Measurements from ENCODE around the gene PLA2G6.

The PLA2G6 gene

DNA sequence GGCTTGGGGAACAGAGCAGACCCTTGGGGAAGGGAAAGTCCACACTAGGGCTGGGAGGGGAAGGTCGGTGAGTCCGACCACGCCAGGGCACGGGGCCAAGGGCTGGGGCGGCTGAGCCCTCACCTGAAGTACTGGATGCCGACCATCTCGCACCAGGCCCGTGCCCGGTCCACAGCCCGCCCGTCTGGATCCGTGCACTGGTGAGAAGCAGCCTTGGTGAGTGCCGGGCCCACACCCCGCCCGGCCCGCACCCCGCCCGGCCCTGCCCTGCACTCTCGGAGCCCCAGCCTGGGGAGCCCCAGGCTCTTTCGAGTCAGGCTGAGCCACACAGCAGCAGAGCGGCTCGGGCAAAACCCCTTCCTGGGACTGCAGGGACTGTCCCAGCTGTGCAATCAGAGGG lies 69.2 kb downstream of the PLA2G6 start:
- DNase-seq (ENCODE audit: low read depth) = peak; percentile 45
- no peak overlapping the region for H3K4me3 ChIP-seq (ENCODE audit: low read length)
- TF ChIP-seq, protein P1, sequence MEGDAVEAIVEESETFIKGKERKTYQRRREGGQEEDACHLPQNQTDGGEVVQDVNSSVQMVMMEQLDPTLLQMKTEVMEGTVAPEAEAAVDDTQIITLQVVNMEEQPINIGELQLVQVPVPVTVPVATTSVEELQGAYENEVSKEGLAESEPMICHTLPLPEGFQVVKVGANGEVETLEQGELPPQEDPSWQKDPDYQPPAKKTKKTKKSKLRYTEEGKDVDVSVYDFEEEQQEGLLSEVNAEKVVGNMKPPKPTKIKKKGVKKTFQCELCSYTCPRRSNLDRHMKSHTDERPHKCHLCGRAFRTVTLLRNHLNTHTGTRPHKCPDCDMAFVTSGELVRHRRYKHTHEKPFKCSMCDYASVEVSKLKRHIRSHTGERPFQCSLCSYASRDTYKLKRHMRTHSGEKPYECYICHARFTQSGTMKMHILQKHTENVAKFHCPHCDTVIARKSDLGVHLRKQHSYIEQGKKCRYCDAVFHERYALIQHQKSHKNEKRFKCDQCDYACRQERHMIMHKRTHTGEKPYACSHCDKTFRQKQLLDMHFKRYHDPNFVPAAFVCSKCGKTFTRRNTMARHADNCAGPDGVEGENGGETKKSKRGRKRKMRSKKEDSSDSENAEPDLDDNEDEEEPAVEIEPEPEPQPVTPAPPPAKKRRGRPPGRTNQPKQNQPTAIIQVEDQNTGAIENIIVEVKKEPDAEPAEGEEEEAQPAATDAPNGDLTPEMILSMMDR (IDR thresholded peaks at IDR 0.05; ENCODE audit: insufficient read depth, low read depth, low read length, missing control alignments) = no peak

DNA sequence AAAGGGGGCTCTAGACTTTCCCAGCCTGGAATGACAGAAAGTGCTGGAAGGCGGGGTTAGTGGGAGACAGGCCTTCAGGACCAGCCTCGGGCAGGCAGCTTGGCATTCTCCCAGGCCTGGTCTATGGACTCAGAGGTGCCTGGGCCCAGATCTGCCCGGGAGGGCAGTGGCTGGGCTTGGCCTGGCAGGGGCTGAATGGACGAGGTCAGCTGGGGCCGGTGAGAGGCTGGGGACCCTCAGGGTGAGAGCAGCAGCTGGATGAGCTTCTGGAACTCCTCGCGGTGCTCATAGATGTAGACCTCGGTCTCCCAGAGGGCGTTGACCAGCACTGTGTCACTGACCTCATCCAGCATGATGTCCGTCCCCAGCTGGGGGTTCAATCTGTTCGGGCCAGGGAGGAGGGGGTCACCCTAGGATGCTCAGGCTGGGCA lies 69.7 kb downstream of the PLA2G6 start:
- TF ChIP-seq, protein P1 (IDR thresholded peaks at IDR 0.05; ENCODE audit: insufficient read depth, low read depth, low read length, missing control alignments) = no peak
- H3K4me3 ChIP-seq (ENCODE audit: low read length) = no peak overlapping the region
- DNase-seq (ENCODE audit: low read depth) = no peak

DNA sequence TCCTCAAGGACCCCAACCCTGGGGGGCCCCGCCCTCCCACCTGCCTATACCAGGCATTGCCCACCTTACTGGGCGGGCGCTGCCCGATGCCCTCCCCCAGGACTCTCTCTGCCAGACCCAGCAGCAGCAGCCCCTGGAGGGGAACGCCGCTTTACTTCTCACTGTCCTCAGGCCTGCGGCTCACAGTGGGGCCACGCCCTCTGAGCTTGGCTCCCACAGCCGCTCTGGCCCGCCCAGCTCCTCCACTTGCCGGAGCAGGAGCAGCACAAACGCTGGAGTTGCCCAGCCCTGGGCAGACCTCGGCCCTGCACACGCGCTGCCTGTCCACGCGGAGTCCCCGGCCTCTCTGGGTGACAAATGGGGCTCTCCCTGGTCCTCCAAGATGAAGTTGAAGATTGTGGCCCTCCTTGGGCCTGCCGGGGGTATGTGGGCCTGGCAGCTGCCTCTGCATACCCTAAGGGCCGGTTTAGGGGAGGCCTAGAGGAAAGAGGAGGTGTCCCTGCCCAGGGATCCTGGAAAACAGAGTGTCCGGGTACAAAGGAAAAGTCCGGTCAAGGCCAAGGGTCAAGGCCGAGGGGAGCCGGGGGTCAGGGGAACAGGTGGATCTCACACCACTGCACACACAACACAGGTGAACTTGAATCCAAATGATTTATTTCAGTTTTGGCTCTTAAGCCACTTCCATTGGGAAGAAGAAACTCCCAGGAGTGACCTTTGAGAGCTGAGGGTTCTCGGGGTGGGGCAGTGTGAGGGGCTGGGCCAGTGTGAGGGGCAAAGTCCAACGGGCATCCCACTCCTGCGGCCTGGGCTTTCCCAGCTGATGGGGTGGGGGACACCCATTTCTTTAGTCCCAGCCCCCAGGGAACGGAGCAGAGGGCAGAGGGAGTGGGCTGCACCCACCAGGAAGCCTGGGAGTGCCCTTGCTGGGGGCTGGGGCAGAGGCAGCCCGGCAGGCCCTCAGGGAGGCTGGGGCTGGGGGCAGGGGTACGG lies 70.5 kb downstream of the PLA2G6 start:
- TF ChIP-seq, protein P1 (IDR thresholded peaks at IDR 0.05; ENCODE audit: insufficient read depth, low read depth, low read length, missing control alignments) = no peak
- H3K4me3 ChIP-seq (ENCODE audit: low read length) = no peak overlapping the region
- peak; percentile 36 for DNase-seq (ENCODE audit: low read depth)

DNA sequence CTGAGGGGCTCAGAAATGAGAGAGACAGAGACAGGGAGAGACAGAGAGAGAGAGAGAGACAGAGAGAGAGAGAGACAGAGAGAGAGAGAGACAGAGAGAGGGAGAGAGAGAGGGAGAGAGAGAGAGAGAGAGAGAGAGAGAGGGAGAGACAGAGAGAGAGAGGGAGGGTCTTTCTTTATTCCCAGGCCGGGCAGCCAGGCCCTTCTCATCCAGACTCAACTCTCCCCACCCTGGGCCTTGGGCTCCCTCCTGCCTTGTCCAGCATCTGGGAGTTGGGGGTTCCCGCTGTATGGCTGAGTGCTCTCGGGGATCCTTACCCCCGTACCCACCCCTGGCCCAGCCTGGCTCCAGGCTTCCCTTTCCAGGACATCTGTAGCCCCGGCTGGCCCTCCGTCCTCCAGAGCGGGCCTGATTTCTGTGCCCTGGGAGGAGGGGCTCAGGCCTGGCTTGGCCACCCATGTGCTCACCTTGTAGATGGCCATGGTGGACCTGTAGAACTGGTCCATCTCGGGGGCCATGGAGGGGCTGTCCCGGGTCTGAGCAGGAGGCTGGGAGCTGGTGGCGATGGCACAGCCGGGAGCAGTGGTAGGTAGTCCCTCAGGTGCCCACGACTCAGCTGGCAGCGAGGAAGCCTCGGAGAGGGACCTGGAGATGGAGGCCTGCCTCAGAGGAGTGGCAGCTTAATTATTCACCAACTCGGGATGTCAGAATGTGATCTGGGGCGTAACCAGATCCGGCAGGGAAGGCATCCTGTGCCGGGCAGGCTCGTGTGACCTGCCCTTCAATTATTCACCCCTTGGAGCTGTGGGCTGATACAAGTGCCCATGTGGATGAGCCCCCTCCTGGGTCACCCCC lies 71.4 kb downstream of the PLA2G6 start, which contains the start of gene BAIAP2L2:
TSS of gene BAIAP2L2 (minus strand) at position 677 of the 855 bp plus-strand sequence. CDS start at position 518, 159 bp downstream.
- H3K4me3 ChIP-seq (ENCODE audit: low read length) = no peak within 1 kb of the TSS
- DNase-seq (ENCODE audit: low read depth) = peak; percentile 45
- TF ChIP-seq, protein P1 (IDR thresholded peaks at IDR 0.05; ENCODE audit: insufficient read depth, low read depth, low read length, missing control alignments) = no peak

DNA sequence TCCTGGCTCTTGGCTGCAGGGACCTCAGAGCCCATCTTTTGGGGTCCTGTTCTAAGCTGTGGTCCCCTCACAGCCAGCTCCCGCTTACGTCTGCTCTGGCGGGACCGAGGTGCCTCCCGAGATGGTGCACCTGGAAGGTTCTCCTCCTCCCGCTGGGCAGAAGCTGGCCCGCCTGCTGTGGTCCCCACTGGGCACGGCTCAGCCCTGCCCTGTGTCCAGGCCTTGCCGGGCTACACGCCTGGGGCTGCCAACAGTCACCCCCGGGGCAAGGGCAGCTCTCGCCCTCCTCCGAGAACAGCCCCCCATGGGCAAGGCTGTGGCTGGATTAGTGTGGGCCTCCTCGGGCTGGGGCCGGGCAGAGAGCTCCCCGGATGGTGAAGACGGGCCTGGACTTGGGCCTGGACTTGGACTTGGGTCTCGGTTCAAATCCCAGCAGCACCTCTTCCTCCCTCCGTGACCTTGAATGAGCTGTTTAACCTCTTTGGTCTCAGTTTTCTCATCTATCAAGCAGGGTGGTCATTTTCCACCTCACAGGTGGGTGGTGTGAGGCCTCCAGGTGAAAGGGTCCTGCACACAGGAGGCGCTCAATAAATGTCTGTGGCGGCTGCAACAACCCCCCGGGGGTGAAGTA lies 72.1 kb downstream of the PLA2G6 start:
- H3K4me3 ChIP-seq (ENCODE audit: low read length) = no peak overlapping the region
- DNase-seq (ENCODE audit: low read depth) = no peak
- TF ChIP-seq, protein P1 (IDR thresholded peaks at IDR 0.05; ENCODE audit: insufficient read depth, low read depth, low read length, missing control alignments) = no peak

DNA sequence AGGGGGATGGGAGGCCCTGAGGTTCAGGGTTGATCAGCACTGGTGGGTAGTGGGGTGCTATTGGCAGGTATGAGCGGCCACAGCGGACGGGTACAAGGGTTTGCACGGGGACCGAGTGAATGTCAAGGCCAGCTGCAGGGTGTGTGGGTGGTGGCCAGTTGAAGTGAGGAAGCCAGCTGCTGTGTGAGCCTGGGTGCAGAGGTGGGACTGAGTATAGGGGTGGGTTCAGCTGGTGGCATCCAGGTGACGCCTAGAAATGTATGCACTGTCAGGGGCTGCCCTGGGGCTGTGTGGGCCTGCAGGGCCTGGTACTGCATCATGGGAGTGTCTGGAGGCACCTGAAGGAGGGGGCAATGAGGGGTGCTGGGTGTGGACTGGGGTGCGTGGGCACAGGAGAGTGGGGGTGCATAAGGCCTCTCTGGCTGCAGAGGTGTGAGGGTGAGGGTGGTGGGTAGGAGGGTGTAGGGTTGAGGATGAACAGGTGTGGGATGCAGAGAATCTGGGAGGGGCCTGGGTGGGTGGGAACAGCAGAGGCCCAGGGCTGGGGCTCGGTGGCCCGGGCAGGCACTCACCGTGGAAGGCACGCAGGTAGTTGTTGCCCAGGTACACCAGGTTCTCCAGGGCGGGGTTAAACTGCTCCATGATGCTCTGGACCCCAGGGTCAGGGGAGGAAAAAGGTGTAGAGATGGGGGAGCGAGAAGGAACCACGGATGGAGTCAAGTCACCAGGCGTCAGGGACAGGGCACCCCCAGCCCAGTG lies 72.9 kb downstream of the PLA2G6 start:
- no peak for DNase-seq (ENCODE audit: low read depth)
- TF ChIP-seq, protein P1 (IDR thresholded peaks at IDR 0.05; ENCODE audit: insufficient read depth, low read depth, low read length, missing control alignments) = no peak
- no peak overlapping the region for H3K4me3 ChIP-seq (ENCODE audit: low read length)

Data from epithelial cell of esophagus (primary cell).